Thymus (tissue), 11 donors: ENCODE measurements around the gene TMEM126B. TPM values are rescaled to one million over a fixed set of nuclear protein-coding genes. Genes with fewer than 3 reads are reported as not detected.
"Not testable (repeated sequence)": the region's sequence is repeated elsewhere in the genome, so short reads cannot be mapped to it uniquely, and the experiment has no call there.

ENCODE experiments used
- DNase-seq, 9 donors: peaks; one replicate each; pipeline ENCODE4 v3.0.0-alpha.2; 2013; ENCODE audit warnings: low spot score in 9 of 9, low read depth in 6 of 9, missing footprints in 1 of 9
- H3K27ac ChIP-seq, 2 donors: one replicate each; pipeline ENCODE4 v1.5.1; 2013; ENCODE audit warnings: control low read depth in 1 of 2, low read depth in 1 of 2, low read length in 1 of 2, mild to moderate bottlenecking in 1 of 2, moderate library complexity in 1 of 2
- H3K27me3 ChIP-seq, 2 donors: one replicate each; pipeline ENCODE4 v1.5.1; 2013; ENCODE audit warnings: low read length in 1 of 2; ENCODE audit not compliant: control insufficient read depth in 2 of 2, insufficient read depth in 1 of 2
- H3K36me3 ChIP-seq, 2 donors: one replicate each; pipeline ENCODE4 v1.5.1; 2013; ENCODE audit warnings: low read length in 1 of 2, mild to moderate bottlenecking in 1 of 2, moderate library complexity in 1 of 2; ENCODE audit not compliant: control insufficient read depth in 2 of 2, insufficient read depth in 2 of 2
- H3K4me1 ChIP-seq, 2 donors: one replicate each; pipeline ENCODE4 v1.5.1; 2013; ENCODE audit warnings: low read length in 2 of 2; ENCODE audit not compliant: control insufficient read depth in 2 of 2, insufficient read depth in 2 of 2
- H3K4me3 ChIP-seq, 2 donors: one replicate each; pipeline ENCODE4 v1.5.1; 2013; ENCODE audit warnings: low read length in 2 of 2, control low read depth in 1 of 2, mild to moderate bottlenecking in 1 of 2
- H3K9me3 ChIP-seq, 2 donors: one replicate each; pipeline ENCODE4 v1.5.1; 2013; ENCODE audit warnings: low read length in 1 of 2, mild to moderate bottlenecking in 1 of 2; ENCODE audit not compliant: control insufficient read depth in 2 of 2, insufficient read depth in 1 of 2
- WGBS: extraction: QIAGEN DNeasy Blood & Tissue Kit; methylation state at CpG from one replicate; pipeline ENCODE4 v1.1.7; 2013; 5-methylcytosine and 5-hydroxymethylcytosine counted together
- polyA plus RNA-seq: library from polyadenylated mRNA; stranded (reverse); fragments of 200-250 nt; gene quantifications from one replicate; pipeline ENCODE4 v1.2.3, GENCODE V29; 2013
- total RNA-seq: library from RNA; stranded (reverse); fragments of 120-200 nt; gene quantifications from one replicate; pipeline ENCODE4 v1.2.4, GENCODE V29; 2013
- donor health status: healthy.

Gene TMEM126B
- total and polyA plus RNA-seq, 2 donors, result 57.5 to 107 TPM

GRCh38 chr11:85602526-85603213, 25.7 kb upstream of the TMEM126B start:
- no peak for DNase-seq
- no peak overlapping the region for H3K4me3 ChIP-seq
- H3K4me1 ChIP-seq, result no peaks in the 10 kb centered on the region
- H3K36me3 ChIP-seq, result no peaks in the 10 kb centered on the region
- WGBS, result 98% methylated on average over 2 of the region's 2 CpGs
- no peaks in the 10 kb centered on the region for H3K9me3 ChIP-seq
- no peak overlapping the region for H3K27ac ChIP-seq
- no peaks in the 10 kb centered on the region for H3K27me3 ChIP-seq

GRCh38 chr11:85603220-85603619, 25.2 kb upstream of the TMEM126B start:
- Histone ChIP-seq H3K4me1 (no peaks in the 10 kb centered on the region), H3K27me3 (no peaks in the 10 kb centered on the region), H3K4me3 (no peak overlapping the region), H3K27ac (no peak overlapping the region), H3K9me3 (no peaks in the 10 kb centered on the region), H3K36me3 (no peaks in the 10 kb centered on the region)
- no peak for DNase-seq
- 96% methylated on average over 4 of the region's 4 CpGs for WGBS

- 98% methylated on average over 3 of the region's 3 CpGs for WGBS
- H3K27ac ChIP-seq, H3K36me3 ChIP-seq, H3K9me3 ChIP-seq, H3K27me3 ChIP-seq, H3K4me1 ChIP-seq, H3K4me3 ChIP-seq, DNase-seq: not testable (repeated sequence)
Measured at GRCh38 chr11:85606237-85606636, 22.2 kb upstream of the TMEM126B start.

- not testable (repeated sequence) for H3K36me3 ChIP-seq
Measured at GRCh38 chr11:85608621-85609020, 19.8 kb upstream of the TMEM126B start.

GRCh38 chr11:85609286-85609685, 19.1 kb upstream of the TMEM126B start:
- H3K4me3 ChIP-seq, H3K36me3 ChIP-seq, H3K9me3 ChIP-seq, DNase-seq, H3K4me1 ChIP-seq, H3K27me3 ChIP-seq, H3K27ac ChIP-seq: not testable (repeated sequence)
- 86% methylated on average over 2 of the region's 2 CpGs for WGBS

More at GRCh38 chr11:85608621-85609020, 19.8 kb upstream of the TMEM126B start:
- not testable (repeated sequence) for H3K4me1 ChIP-seq, DNase-seq, H3K4me3 ChIP-seq, H3K27me3 ChIP-seq, H3K27ac ChIP-seq, H3K9me3 ChIP-seq

- not testable (repeated sequence) for H3K4me3 ChIP-seq, H3K4me1 ChIP-seq, H3K27ac ChIP-seq, H3K36me3 ChIP-seq, DNase-seq, H3K27me3 ChIP-seq, H3K9me3 ChIP-seq
- 50% methylated on average over 2 of the region's 2 CpGs for WGBS
Measured at GRCh38 chr11:85611643-85612042, 16.8 kb upstream of the TMEM126B start.

GRCh38 chr11:85619499-85619898, 8.9 kb upstream of the TMEM126B start:
- 96% methylated on average over 6 of the region's 6 CpGs for WGBS
- Histone ChIP-seq H3K4me1 (no peaks in the 10 kb centered on the region), H3K36me3 (no peaks in the 10 kb centered on the region), H3K9me3 (no peaks in the 10 kb centered on the region), H3K27me3 (no peaks in the 10 kb centered on the region), H3K4me3 (no peak overlapping the region), H3K27ac (no peak overlapping the region)
- no peak for DNase-seq

- H3K36me3 ChIP-seq, result no peaks in the 10 kb centered on the region
- no peak overlapping the region for H3K4me3 ChIP-seq
- H3K27ac ChIP-seq, result no peak overlapping the region
- DNase-seq, result no peak
- no peaks in the 10 kb centered on the region for H3K4me1 ChIP-seq
- no peaks in the 10 kb centered on the region for H3K9me3 ChIP-seq
- WGBS, result 85% methylated on average over 3 of the region's 3 CpGs
- no peaks in the 10 kb centered on the region for H3K27me3 ChIP-seq
Measured at GRCh38 chr11:85620256-85620655, 8.1 kb upstream of the TMEM126B start.

GRCh38 chr11:85626496-85626895, 1.9 kb upstream of the TMEM126B start:
- H3K4me3 ChIP-seq, result no peak overlapping the region
- H3K27ac ChIP-seq, result no peak overlapping the region
- H3K4me1 ChIP-seq, result peaks cover 5 to 8% of the 10 kb centered on the region in 2 donors
- peak in 1 of 9 donors; percentile 5 for DNase-seq
- 90% methylated on average over 2 of the region's 2 CpGs for WGBS
- no peaks in the 10 kb centered on the region for H3K27me3 ChIP-seq
- peaks cover 0 to 7% of the 10 kb centered on the region in 2 donors for H3K36me3 ChIP-seq
- H3K9me3 ChIP-seq, result no peaks in the 10 kb centered on the region
